Lung microvascular endothelial cell (primary cell): ENCODE measurements around the gene PLAC1. TPM values are rescaled to one million over a fixed set of nuclear protein-coding genes. Genes with fewer than 3 reads are reported as not detected.

Experiments used
- DNase-seq, 2 donors: peaks; one replicate each; pipeline versions ENCODE4 v3.0.0 to v3.0.0-alpha.2; 2010; ENCODE audit warnings: low read depth in 2 of 2
- total RNA-seq: library from RNA; depleted of rRNA; stranded (reverse); fragments of >200 nt; gene quantifications from 2 replicates; pipeline ENCODE4 v1.2.1, GENCODE V29; 2014

Gene PLAC1, protein sequence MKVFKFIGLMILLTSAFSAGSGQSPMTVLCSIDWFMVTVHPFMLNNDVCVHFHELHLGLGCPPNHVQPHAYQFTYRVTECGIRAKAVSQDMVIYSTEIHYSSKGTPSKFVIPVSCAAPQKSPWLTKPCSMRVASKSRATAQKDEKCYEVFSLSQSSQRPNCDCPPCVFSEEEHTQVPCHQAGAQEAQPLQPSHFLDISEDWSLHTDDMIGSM
- under 0.01 TPM in 1 of 2 replicates, not detected in the other for total RNA-seq

DNA sequence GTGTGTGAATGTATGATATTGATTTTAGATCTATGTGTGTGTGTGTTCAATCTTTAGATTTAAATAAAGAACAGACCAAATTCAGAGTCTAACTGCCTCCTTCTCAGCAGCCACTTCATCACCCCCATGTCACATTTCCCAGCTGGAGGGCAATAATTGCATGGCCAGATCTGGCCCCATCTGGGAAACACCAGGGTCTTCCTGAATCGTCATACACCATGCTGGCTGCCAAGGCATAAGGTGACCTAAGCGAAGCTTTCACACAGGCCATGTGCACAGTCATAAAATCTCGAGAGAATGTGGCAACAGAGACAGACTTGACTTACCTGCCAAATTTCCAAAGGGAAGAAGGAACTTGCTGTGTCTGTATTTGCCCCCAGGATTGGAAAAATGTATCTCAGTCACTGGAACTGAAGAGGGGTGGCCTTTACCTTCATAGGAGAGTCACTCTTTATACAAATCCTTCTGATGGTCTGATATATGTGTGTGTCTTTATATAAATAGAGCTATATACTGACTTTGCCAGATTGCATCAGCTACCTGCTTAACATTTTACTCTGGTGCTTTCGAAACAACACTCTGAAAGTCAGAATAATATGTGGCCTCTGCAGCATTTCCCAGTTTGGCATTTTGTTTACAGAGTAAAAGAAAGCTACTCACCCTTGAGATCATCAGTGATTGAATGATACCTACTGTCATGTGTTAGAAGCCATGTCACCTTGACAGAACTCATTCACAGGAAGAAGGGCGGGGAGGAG, at the start of gene PLAC1:
TSS of gene PLAC1 (minus strand) at position 470 of the 758 bp plus-strand sequence. CDS start 91,789 bp downstream, outside the sequence.
- DNase-seq, result peak in 1 of 2 donors; percentile 51

GRCh38 chrX:134706138-134706537, 47.9 kb upstream of the PLAC1 start:
- DNase-seq, result no peak

DNA sequence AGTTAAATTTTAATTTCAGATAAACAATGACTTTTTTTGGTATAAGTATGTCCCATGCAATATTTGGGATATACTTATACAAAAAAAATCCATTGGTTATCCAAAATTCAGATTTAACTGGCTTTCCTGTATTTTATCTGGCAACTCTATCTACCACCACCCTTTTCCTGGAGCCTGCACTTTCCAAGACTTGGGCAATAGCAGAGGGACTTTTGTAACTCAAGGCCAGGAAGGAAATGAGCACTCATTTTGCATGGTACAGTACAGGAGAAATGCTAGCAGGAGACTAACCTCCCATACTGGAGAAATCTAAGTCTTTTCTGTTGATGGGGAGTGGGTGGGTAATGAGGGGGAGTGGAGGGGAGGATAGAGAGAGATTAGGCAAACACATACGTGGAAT, 37.7 kb upstream of the PLAC1 start:
- DNase-seq, result peak in 1 of 2 donors; percentile 54

DNA sequence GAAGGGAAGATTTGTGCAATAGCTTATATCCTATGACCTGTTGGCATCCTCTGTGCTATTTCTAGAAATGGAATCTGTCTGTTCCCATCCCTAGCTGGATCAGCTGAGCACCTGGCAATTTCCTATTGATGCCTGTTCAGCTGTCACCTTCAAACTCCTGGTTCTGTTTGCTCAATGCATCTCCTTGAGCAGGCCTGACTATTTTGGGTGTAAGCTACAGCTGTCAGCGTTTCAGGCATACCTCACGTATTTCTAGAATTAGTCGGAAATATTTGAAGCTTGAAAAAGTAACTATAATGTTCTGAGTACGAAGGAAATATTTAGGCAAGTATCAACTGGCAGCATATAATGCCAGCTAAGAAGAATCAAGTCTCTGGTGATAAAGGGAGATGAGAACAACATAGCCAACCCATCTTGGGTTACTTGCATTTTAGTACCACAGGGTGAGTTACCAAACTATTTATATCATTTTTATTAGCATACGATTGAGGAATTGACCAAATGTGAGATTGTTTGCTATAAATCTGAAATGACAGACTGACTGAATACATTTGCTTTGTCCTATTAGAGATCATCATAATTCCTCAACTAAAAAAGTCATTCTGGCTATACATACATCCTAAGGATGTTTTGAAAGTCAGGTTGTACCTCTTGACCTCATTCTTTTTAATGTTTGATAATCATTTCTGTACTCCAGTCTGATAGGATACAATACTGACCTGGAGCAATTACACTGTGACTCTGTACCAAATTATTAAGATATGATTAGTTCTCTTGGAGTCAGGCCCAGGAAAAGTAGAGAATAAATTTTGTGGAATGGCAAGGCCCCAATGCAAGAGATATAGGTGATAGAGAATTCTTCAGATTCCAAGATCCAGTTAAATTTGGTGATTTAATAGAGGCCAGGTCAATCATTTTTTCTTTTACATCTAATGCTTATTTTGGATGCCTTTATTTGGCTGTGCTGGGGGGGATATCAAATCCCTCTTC, 36.4 kb upstream of the PLAC1 start:
- no peak for DNase-seq

GRCh38 chrX:134693644-134694043, 35.4 kb upstream of the PLAC1 start:
- DNase-seq, result no peak

GRCh38 chrX:134692990-134693389, 34.7 kb upstream of the PLAC1 start:
- peak in 1 of 2 donors; percentile 66 for DNase-seq

- no peak for DNase-seq
These were observed 34.0 kb upstream of the PLAC1 start for GRCh38 chrX:134692233-134692632.

- no peak for DNase-seq
These were observed 33.2 kb upstream of the PLAC1 start for GRCh38 chrX:134691453-134691852.

- peak in 1 of 2 donors; percentile 56 for DNase-seq
These were observed 30.6 kb upstream of the PLAC1 start for GRCh38 chrX:134688839-134689238.

GRCh38 chrX:134688031-134688823, 30.0 kb upstream of the PLAC1 start:
- no peak for DNase-seq

GRCh38 chrX:134685668-134686067, 27.4 kb upstream of the PLAC1 start:
- DNase-seq, result no peak

DNA sequence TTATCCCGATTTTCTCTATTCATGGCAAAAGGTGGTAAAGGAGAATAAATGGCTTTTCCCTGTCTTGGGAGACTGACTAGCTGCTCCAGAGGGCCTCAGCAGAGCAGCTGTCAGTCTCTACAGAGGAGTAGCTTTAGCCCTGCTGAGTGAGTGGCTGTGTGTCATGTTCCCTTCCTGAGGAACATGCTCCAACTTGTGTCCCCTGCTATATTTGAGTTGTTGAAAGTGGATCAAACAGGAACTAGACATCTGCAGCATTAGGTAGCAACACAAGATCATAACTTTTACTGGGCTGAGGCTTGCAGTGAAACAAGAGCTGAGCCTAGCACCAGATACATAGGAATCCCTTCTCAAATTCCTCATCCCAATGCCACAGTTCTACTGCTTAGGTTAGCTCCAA, 26.7 kb upstream of the PLAC1 start:
- no peak for DNase-seq

DNA sequence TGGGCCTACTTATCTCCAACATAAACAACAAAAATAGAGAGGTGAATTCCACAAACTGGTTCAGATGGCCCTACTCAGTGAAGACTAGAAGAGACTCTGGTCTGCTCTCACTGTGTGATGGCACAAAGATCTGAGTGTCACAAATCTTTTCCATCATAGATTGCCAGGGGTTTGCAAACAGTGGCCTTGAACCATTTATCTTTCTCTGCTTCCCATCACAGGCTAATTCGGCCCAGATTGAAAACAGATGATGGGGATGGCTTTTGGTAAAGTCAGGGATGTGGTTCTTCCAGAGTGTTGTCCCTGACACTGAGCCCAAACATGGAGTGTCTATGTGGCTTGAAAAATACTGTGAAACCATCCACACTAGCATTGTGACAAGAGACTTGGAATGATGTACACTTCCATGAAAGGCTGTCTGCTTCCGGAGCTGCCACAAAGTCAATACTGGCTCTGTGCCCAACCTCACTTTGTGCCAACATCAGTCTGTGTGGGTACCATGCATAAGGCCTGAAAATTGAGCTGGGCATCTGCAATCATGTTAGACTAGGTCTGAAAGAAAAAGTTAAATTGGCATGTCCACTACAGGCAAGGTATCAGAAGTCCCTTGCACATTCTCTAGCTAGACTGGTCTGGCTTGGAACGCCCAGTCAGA, 25.2 kb upstream of the PLAC1 start:
- peak in 1 of 2 donors; percentile 34 for DNase-seq

DNA sequence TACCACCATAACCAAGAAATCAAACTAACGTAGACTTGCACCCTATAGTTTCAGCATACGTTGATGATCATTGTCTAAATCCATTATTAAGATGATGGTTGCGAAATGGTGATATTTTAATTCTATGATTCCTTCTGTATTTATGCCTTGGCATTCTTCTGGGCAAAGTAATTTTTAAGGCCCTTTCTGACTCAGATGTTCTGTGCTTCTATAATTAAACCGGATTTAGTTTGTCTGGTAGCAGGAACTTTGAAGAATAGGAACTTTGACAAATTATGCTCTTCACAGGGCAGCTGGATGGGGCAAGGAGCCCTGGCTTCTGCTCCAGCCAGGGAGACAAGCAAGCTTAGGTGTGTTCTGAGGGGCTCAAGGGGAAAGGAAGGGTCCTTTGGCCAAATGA, 23.8 kb upstream of the PLAC1 start:
- no peak for DNase-seq

GRCh38 chrX:134679644-134680043, 21.4 kb upstream of the PLAC1 start:
- no peak for DNase-seq

DNA sequence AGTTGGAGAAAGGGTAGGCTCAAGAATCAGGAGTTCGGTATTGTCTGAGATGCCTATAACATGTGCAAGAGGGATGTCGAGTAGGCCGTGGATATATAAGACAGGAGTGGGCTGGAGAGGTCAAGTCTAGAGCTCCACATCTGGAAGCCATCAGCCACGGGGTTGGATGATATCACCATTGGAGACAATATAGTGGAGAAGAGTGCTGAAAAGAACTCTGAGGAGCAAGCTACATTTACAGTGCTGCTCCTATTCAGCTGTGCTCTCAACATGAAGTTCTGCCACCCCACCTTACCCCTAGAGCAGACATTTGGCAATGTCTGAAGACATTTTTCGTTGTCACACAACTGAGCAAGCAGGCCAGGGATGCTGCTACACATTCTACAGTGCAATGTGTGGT, 20.9 kb upstream of the PLAC1 start:
- no peak for DNase-seq

GRCh38 chrX:134677332-134677731, 19.1 kb upstream of the PLAC1 start:
- DNase-seq, result no peak

- DNase-seq, result peak in 1 of 2 donors; percentile 61
These were observed 18.2 kb upstream of the PLAC1 start for GRCh38 chrX:134676436-134676835.

GRCh38 chrX:134673123-134673522, 14.9 kb upstream of the PLAC1 start:
- DNase-seq, result no peak

GRCh38 chrX:134672101-134672500, 13.8 kb upstream of the PLAC1 start:
- DNase-seq, result no peak
